ENCODE results near the gene JUN. TPM values are rescaled to one million over a fixed set of nuclear protein-coding genes. Genes with fewer than 3 reads are reported as not detected.

The JUN gene
- total RNA-seq, 1 experiment from 2014 or later = 46.7 TPM

DNA sequence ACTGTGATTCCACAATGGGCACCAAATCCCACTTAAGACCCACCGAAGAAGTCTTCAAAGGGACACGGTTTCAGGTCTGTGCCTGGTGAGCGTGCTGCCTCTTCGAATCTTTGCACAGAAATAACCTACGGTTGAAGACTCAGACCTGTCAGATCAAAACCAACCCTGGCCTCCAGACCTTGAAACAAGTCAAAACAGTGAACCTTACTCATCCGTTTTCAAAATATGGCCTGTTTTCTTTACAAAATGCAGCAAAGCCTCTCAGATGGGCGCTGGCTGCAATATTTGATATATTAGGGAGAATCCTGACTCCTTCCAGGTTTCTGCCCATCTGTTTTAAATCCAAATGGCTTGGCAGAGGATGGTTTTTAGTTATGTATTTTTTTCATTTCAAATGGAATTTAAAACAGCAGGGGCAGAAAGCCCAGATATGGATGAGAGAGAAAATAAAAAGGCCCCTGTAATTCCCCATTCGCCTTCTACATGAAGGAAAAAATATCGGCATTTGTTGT lies 14.0 kb downstream of the JUN start:
- in situ Hi-C loops (cut with HindIII; ENCODE audit: low pct_unique_long_range_greater_than_20kb, low sequenced_read_pairs) = no loop called here
- no peak for DNase-seq (ENCODE audit: low read depth)

DNA sequence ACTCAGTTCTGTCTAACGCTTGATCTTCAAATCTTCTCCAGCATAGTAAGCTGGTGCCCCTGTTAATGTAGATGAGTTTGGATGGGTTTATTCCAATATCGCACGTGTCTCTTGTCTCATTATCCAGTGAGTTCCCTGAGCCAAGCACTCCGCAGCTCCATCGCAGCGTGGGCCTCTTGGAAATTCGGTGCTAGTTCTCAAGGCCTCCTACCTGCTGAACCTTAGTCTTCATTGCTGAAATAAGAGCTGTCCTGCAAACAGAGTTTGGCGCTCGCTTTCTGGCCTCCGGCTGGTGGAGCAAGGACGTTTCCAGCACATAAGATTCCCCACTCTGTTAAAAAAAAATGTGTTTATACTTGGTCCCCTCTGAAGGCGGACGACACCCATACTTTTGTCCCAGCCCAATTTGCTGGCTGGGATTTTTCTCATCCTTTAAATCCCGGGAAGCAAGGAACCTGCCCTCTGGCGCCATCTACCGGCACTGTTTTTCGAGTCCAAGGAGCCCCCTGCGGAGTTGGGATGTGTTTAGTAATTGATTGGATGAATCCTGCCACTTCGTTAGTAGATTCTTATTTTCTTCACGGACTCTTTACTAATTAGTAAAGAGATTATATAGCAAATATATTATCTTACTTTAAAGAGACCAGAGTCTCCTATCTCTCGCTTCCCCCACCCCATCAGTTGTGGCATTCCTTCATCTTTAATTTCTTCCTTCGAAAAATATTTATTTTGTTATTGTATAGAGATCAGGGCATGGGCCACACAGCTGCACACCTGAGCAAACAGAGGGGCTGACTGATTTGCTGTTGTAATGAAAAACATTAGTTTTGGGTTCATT lies 14.7 kb downstream of the JUN start:
- DNase-seq (ENCODE audit: low read depth) = peak; percentile 33
- in situ Hi-C loops (cut with HindIII; ENCODE audit: low pct_unique_long_range_greater_than_20kb, low sequenced_read_pairs) = no loop called here

GRCh38 chr1:58768191-58768731 lies 15.6 kb downstream of the JUN start:
- in situ Hi-C loops (cut with HindIII; ENCODE audit: low pct_unique_long_range_greater_than_20kb, low sequenced_read_pairs) = no loop called here
- no peak for DNase-seq (ENCODE audit: low read depth)

DNA sequence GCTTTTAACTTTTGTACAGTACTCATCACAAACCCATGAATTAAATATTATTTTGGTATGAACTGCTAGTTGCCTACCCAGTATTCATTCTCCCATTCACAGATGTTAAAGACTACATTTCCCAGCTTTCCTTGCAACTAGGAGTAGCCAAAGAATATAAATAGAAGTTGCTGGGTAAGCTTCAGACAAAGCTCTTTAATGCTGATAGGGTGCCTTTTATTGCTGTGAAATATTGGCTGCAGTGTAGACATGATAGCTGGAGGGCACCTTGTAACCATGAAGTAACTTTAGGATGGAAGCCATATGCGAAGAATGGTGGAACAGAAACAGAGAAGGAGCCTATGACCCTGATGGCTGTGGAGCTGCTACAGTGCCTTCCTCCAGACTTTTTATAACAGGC lies 16.7 kb downstream of the JUN start:
- no peak for DNase-seq (ENCODE audit: low read depth)
- in situ Hi-C loops (cut with HindIII; ENCODE audit: low pct_unique_long_range_greater_than_20kb, low sequenced_read_pairs) = no loop called here

GRCh38 chr1:58765441-58765840 lies 18.4 kb downstream of the JUN start:
- DNase-seq (ENCODE audit: low read depth) = no peak
- in situ Hi-C loops (cut with HindIII; ENCODE audit: low pct_unique_long_range_greater_than_20kb, low sequenced_read_pairs) = no loop called here

DNA sequence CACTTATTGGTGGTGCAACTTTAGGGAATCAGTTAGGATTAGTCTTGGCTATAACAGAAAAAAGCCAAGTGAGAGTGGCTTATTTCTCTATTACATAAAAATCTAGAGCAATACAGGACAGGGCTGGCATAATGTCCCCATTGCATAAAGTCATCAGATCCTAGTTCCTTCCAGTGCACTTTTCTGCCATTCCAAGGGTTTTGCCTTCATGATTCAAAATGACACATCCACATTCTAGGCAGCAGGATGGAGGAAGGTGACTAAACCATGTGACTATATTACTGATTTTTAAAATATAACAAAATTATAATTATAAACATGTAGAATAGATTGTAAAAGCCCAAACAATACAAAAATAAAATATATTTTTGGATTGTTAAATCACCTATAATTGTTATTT lies 18.8 kb downstream of the JUN start:
- DNase-seq (ENCODE audit: low read depth) = no peak
- in situ Hi-C loops (cut with HindIII; ENCODE audit: low pct_unique_long_range_greater_than_20kb, low sequenced_read_pairs) = no loop called here

GRCh38 chr1:58764294-58764978 lies 19.4 kb downstream of the JUN start:
- in situ Hi-C loops (cut with HindIII; ENCODE audit: low pct_unique_long_range_greater_than_20kb, low sequenced_read_pairs) = no loop called here
- DNase-seq (ENCODE audit: low read depth) = no peak

DNA sequence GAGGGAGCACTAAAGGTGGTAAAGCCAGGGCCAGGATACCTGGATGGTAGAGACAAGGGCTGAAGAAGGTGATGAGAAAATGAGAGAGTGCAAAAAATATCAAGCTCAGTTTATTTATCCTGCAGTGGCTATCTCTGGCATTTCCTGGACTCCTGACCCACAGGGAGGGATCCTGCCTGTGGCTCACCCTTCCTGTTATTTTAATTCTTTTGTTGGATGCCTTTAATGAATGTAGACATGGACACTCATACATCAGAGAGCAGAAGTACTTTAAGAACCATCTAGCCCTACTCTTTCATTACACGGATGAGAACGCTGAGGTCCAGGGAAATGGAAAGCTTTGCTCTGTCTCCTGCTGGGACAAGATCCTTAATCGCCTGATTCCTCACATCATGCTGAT lies 20.6 kb downstream of the JUN start:
- DNase-seq (ENCODE audit: low read depth) = peak; percentile 9
- in situ Hi-C loops (cut with HindIII; ENCODE audit: low pct_unique_long_range_greater_than_20kb, low sequenced_read_pairs) = no loop called here

DNA sequence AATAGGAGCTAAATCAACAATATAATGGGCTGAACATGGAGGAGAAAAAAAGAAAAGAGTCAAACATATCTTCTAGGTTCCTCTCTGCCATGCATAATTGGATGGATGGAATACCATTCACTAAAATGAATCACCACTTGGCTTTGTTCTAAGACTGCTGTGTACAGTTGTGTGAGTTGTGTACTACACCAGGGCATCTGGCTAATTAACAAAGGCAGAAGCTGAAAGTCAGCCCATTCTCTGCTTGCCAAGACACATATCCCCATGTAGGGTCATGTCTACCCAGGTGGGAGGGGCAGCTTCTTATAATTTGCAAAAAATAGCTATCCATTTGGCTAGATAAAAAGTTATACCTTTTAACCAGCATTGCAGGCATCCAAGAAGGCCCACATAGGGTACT lies 21.0 kb downstream of the JUN start:
- no peak for DNase-seq (ENCODE audit: low read depth)
- in situ Hi-C loops (cut with HindIII; ENCODE audit: low pct_unique_long_range_greater_than_20kb, low sequenced_read_pairs) = no loop called here

GRCh38 chr1:58755468-58755872 lies 28.4 kb downstream of the JUN start:
- in situ Hi-C loops (cut with HindIII; ENCODE audit: low pct_unique_long_range_greater_than_20kb, low sequenced_read_pairs) = no loop called here
- peak; percentile 72 for DNase-seq (ENCODE audit: low read depth)

- in situ Hi-C loops (cut with HindIII; ENCODE audit: low pct_unique_long_range_greater_than_20kb, low sequenced_read_pairs) = no loop called here
Measured at GRCh38 chr1:58754683-58755467, 29.0 kb downstream of the JUN start.

GRCh38 chr1:58754073-58754613 lies 29.7 kb downstream of the JUN start:
- in situ Hi-C loops (cut with HindIII; ENCODE audit: low pct_unique_long_range_greater_than_20kb, low sequenced_read_pairs) = no loop called here
- no peak for DNase-seq (ENCODE audit: low read depth)

More at GRCh38 chr1:58754683-58755467, 29.0 kb downstream of the JUN start:
- no peak for DNase-seq (ENCODE audit: low read depth)

- in situ Hi-C loops (cut with HindIII; ENCODE audit: low pct_unique_long_range_greater_than_20kb, low sequenced_read_pairs) = no loop called here
- DNase-seq (ENCODE audit: low read depth) = no peak
Measured at GRCh38 chr1:58753431-58753866, 30.4 kb downstream of the JUN start.

- in situ Hi-C loops (cut with HindIII; ENCODE audit: low pct_unique_long_range_greater_than_20kb, low sequenced_read_pairs) = no loop called here
- no peak for DNase-seq (ENCODE audit: low read depth)
Measured at GRCh38 chr1:58749646-58750045, 34.2 kb downstream of the JUN start.

GRCh38 chr1:58748666-58749065 lies 35.2 kb downstream of the JUN start:
- in situ Hi-C loops (cut with HindIII; ENCODE audit: low pct_unique_long_range_greater_than_20kb, low sequenced_read_pairs) = no loop called here
- no peak for DNase-seq (ENCODE audit: low read depth)

GRCh38 chr1:58746757-58747156 lies 37.1 kb downstream of the JUN start:
- in situ Hi-C loops (cut with HindIII; ENCODE audit: low pct_unique_long_range_greater_than_20kb, low sequenced_read_pairs) = no loop called here
- no peak for DNase-seq (ENCODE audit: low read depth)

GRCh38 chr1:58746182-58746581 lies 37.7 kb downstream of the JUN start:
- in situ Hi-C loops (cut with HindIII; ENCODE audit: low pct_unique_long_range_greater_than_20kb, low sequenced_read_pairs) = no loop called here
- no peak for DNase-seq (ENCODE audit: low read depth)

- no peak for DNase-seq (ENCODE audit: low read depth)
- in situ Hi-C loops (cut with HindIII; ENCODE audit: low pct_unique_long_range_greater_than_20kb, low sequenced_read_pairs) = no loop called here
Measured at GRCh38 chr1:58745666-58746065, 38.2 kb downstream of the JUN start.
